ENCODE results near the gene GPR42. TPM values are rescaled to one million over a fixed set of nuclear protein-coding genes. Genes with fewer than 3 reads are reported as not detected.

GPR42 gene
- total and polyA plus RNA-seq, 2 donors from 2014 or later: not detected

DNA sequence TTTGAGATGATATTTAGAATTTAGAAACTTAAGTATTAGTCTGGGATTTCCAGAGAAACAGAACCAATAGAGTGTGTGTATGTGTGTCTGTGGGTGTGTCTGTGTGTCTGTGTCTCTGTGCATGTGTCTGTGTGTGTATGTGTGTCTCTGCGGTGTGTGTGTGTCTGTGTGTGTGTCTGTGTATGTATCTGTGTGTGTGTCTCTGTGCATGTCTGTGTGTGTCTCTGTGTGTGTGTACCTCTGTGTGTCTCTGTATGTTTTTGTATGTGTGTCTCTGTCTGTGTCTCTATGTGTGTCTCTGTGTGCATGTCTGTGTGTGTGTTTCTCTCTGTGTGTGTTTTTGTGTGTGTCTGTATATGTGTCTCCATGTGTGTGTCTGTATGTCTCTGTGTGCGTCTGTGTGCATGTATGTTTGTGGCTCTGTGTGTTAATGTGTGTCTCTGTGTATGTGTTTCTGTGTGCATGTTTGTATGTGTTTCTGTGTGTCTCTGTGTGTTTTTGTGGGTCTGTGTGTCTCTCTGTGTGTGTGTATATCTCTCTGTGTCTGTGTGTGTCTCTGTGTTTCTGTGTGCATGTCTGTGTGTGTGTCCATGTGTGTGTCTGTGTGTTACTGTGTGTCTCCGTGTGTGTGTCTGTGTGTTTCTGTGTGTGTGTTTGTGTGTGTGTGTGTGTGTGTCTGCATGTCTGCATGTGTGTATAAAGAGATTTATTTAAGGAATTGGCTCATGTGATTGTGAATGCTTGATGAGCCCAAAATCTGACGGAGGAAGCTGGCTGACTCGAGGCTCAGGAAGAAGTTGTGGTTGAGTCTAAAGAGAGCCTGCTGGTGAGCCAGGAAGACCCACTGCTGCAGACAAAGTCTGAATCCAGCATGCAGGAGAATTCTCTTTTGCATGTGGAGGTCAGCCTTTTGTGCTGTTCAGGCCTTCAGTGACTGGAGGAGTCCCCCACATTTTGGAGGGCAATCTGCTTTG, 22.2 kb downstream of the GPR42 start:
- no peak for DNase-seq
- no peak overlapping the region for H3K4me3 ChIP-seq (ENCODE audit: low read length in 3 of 3)
- H3K4me1 ChIP-seq (ENCODE audit: control insufficient read depth in 2 of 3, insufficient read depth in 2 of 3, low read depth in 1 of 3, low read length in 3 of 3): no peaks in the 10 kb centered on the region
- H3K27ac ChIP-seq (ENCODE audit: low read depth in 2 of 2, low read length in 2 of 2): no peak overlapping the region
- H3K27me3 ChIP-seq (ENCODE audit: control insufficient read depth, insufficient read depth, low read length): no peaks in the 10 kb centered on the region
- TF ChIP-seq, protein P1, sequence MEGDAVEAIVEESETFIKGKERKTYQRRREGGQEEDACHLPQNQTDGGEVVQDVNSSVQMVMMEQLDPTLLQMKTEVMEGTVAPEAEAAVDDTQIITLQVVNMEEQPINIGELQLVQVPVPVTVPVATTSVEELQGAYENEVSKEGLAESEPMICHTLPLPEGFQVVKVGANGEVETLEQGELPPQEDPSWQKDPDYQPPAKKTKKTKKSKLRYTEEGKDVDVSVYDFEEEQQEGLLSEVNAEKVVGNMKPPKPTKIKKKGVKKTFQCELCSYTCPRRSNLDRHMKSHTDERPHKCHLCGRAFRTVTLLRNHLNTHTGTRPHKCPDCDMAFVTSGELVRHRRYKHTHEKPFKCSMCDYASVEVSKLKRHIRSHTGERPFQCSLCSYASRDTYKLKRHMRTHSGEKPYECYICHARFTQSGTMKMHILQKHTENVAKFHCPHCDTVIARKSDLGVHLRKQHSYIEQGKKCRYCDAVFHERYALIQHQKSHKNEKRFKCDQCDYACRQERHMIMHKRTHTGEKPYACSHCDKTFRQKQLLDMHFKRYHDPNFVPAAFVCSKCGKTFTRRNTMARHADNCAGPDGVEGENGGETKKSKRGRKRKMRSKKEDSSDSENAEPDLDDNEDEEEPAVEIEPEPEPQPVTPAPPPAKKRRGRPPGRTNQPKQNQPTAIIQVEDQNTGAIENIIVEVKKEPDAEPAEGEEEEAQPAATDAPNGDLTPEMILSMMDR (IDR thresholded peaks at IDR 0.05; ENCODE audit: borderline replicate concordance, extremely low read depth, insufficient read depth): no peak
- no peak overlapping the region for H3K9ac ChIP-seq (ENCODE audit: low read length in 3 of 3)
- H3K9me3 ChIP-seq (ENCODE audit: control insufficient read depth in 2 of 3, insufficient read depth in 1 of 3, low read length in 3 of 3): no peaks in the 10 kb centered on the region
- intact Hi-C loops (cut with DNase I): no loop called here
- no peaks in the 10 kb centered on the region for H3K36me3 ChIP-seq (ENCODE audit: control insufficient read depth in 2 of 3, insufficient read depth in 3 of 3, low read length in 3 of 3)
- FAIRE-seq: no peak

DNA sequence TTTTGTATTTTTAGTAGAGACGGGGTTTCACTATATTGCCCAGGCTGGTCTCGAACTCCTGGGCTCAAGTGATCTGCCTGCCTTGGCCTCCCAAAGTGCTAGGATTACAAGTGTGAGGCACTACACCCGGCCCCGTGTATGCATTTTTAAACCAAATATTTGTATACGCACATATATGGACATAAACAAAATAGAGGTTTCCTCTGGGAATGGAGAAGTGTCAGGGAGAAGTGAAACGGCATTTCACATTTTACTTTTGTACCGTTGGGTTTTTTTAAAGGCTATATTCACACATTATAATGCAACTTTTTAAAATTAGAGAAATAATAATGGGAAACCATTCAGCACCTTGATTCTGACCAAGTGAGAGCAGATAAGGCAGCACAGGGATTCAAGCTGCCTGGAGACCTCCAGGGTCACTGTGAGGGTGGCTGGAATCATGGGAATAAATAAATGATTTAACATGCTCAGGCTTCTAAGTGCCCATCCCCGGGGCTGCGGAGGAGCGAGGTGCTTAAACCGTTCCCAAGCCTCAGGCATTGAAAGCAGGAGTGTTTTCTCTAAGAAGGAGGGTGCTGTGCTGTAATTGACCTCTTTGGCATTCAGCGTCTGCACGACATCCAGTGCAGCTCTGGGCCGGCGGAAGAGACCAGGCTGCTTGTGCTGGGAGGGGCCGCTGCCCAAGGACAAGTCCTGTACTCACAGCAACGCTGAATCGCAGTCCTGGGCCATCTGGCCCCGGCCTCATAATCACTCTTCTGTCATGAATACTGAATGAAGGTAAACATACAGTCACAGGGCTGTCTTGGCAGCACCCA, 24.7 kb downstream of the GPR42 start:
- TF ChIP-seq, protein P1 (IDR thresholded peaks at IDR 0.05; ENCODE audit: borderline replicate concordance, extremely low read depth, insufficient read depth): no peak
- intact Hi-C loops (cut with DNase I): no loop called here
- DNase-seq (peak in 4 of 5 donors; percentile 13 to 74 (median 22)), FAIRE-seq (no peak)
- Histone ChIP-seq H3K9ac (ENCODE audit: low read length in 3 of 3) (no peak overlapping the region), H3K4me1 (ENCODE audit: control insufficient read depth in 2 of 3, insufficient read depth in 2 of 3, low read depth in 1 of 3, low read length in 3 of 3) (no peaks in the 10 kb centered on the region), H3K27ac (ENCODE audit: low read depth in 2 of 2, low read length in 2 of 2) (no peak overlapping the region), H3K4me3 (ENCODE audit: low read length in 3 of 3) (no peak overlapping the region), H3K36me3 (ENCODE audit: control insufficient read depth in 2 of 3, insufficient read depth in 3 of 3, low read length in 3 of 3) (no peaks in the 10 kb centered on the region), H3K27me3 (ENCODE audit: control insufficient read depth, insufficient read depth, low read length) (no peaks in the 10 kb centered on the region), H3K9me3 (ENCODE audit: control insufficient read depth in 2 of 3, insufficient read depth in 1 of 3, low read length in 3 of 3) (no peaks in the 10 kb centered on the region)

DNA sequence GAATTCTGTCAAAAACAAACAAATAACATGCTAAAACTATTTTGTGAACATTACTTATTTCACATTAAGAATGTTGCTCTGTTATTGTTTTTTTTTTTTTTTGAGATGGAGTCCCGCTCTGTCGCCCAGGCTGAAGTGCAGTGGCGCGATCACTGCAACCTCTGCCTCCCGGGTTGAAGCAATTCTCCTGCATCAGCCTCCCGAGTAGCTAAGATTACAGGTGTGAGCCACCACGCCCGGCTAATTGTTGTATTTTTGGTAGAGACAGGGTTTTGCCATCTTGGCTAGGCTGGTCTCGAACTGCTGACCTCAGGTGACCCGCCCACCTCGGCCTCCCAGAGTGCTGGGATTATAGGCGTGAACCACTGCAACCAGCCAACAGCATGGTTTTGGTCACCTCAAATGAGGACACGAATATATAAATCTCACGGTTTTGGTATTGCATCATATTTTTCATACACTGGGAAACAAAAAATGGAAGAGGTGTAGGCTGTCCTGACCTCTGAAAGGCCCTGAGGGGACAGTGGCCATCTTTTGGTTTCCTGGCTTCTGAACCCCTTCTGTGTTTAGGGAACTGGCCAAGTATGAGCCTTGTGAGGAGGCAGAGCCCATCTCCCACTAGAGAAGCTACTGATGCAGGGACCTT, 25.5 kb downstream of the GPR42 start:
- Histone ChIP-seq H3K4me3 (ENCODE audit: low read length in 3 of 3) (no peak overlapping the region), H3K27me3 (ENCODE audit: control insufficient read depth, insufficient read depth, low read length) (no peaks in the 10 kb centered on the region), H3K27ac (ENCODE audit: low read depth in 2 of 2, low read length in 2 of 2) (no peak overlapping the region), H3K4me1 (ENCODE audit: control insufficient read depth in 2 of 3, insufficient read depth in 2 of 3, low read depth in 1 of 3, low read length in 3 of 3) (no peaks in the 10 kb centered on the region), H3K36me3 (ENCODE audit: control insufficient read depth in 2 of 3, insufficient read depth in 3 of 3, low read length in 3 of 3) (no peaks in the 10 kb centered on the region), H3K9me3 (ENCODE audit: control insufficient read depth in 2 of 3, insufficient read depth in 1 of 3, low read length in 3 of 3) (no peaks in the 10 kb centered on the region), H3K9ac (ENCODE audit: low read length in 3 of 3) (no peak overlapping the region)
- DNase-seq (no peak), FAIRE-seq (no peak)
- TF ChIP-seq, protein P1 (IDR thresholded peaks at IDR 0.05; ENCODE audit: borderline replicate concordance, extremely low read depth, insufficient read depth): no peak
- intact Hi-C loops (cut with DNase I): no loop called here

Measured in kidney (tissue), 14 donors.